ENCODE results near the gene LCE4A.
"Not testable (repeated sequence)": the region's sequence is repeated elsewhere in the genome, so short reads cannot be mapped to it uniquely, and the experiment has no call there.

Gene LCE4A

DNA sequence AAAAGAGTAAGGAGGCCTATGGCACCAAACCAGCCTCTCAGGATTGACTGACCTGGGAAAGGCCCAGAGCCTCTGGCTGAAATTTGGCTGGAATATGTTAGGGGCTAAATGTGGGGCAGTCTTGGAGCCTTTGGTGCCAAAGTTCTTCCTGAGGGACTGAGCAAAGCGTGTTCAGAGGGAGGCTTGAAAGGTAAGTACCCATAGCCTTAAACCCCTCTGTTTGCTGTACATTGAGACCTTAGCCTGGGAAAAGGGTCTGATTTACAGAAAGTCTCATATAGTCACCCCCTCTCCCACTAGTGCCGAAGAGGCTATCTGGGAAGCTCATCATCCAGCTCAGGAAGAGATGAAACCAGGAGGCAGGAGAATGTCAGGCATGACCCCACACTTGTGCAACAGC lies at the start of gene LCE4A:
TSS of gene LCE4A (plus strand) at position 301 of the 400 bp plus-strand sequence. CDS start 916 bp downstream, outside the sequence.
- no peak for DNase-seq (ENCODE audit: low read depth)

- DNase-seq (ENCODE audit: low read depth) = no peak
Measured at GRCh38 chr1:152658649-152659048, 49.3 kb upstream of the LCE4A start.

GRCh38 chr1:152663098-152663497 lies 44.9 kb upstream of the LCE4A start, which contains the start of gene LCE2D:
Gene LCE2D, plus strand, starts transcription at chr1:152663380. Its CDS starts 726 bp downstream, at chr1:152664106.
- no peak for DNase-seq (ENCODE audit: low read depth)

- not testable (repeated sequence) for DNase-seq (ENCODE audit: low read depth)
Measured at GRCh38 chr1:152666171-152666570, 41.8 kb upstream of the LCE4A start.

- DNase-seq (ENCODE audit: low read depth) = no peak
Measured at GRCh38 chr1:152667648-152668047, 40.3 kb upstream of the LCE4A start.

DNA sequence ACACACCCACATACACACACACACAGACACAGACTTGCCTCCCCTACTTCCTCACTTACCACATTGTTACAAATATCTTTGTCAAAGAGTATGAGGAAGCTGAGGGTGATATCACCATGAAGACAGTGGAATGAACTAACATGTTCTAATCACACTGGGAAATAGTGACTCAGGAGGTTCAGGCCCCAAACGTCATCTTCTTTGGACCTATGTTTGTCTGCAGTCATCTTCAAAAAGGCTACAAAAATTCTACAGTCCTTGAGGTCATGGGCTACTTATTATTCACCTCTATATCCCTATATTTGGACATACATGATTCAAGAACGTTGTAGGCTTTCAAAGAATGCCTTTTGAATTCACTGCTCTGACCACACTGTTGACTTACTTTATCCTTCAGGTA lies 34.9 kb upstream of the LCE4A start:
- DNase-seq (ENCODE audit: low read depth) = no peak

DNA sequence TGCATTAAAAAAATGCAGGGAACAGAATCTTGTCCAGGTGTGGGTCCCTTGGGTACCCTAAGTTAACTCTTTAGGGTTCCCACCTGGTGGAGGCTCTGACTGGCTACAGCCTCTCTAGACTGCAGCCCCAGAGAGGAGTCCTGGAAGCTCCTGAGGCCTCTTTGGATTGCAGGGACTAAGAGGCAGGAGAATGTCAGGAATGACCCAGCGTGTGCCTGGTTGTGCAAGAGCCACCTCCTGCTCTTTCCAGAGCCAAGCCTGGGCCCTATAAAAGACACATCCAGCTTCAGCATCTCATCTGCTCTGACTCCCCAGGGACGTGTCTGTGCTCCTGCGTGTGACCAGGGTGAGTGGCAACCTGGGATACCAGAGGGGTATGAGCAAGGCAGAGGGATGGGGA lies 33.0 kb upstream of the LCE4A start, which contains the start of gene LCE2C:
TSS of gene LCE2C (plus strand) at position 297 of the 400 bp plus-strand sequence. CDS start 737 bp downstream, outside the sequence.
- not testable (repeated sequence) for DNase-seq (ENCODE audit: low read depth)

GRCh38 chr1:152679459-152679858 lies 28.5 kb upstream of the LCE4A start:
- DNase-seq (ENCODE audit: low read depth) = no peak

- DNase-seq (ENCODE audit: low read depth) = no peak
Measured at GRCh38 chr1:152681616-152682015, 26.3 kb upstream of the LCE4A start.

DNA sequence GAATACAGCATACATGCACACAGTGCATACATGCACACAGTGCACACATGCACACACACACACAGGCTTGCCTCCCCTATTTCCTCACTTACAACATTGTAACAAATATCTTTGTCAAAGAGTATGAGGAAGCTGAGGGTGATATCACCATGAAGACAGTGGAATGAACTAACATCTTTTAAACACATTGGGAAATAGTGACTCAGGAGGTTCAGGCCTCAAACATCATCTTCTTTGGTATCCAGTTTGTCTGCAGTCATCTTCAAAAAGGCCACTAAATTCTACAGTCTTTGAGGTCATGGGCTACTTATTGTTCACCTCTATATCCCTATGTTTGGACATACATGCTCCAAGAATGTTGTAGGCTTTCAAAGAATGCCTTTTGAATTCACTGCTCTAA lies 24.1 kb upstream of the LCE4A start:
- DNase-seq (ENCODE audit: low read depth) = no peak

DNA sequence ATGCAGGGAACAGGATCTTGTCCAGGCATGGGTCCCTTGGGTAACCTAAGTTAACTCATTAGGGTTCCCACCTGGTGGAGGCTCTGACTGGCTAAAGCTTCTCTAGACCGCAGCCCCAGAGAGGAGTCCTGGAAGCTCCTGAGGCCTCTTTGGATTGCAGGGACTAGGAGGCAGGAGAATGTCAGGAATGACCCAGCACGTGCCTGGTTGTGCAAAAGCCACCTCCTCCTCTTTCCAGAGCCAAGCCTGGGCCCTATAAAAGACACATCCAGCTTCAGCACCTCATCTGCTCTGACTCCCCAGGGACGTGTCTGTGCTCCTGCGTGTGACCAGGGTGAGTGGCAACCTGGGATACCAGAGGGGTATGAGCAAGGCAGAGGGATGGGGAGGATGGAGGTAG lies 22.1 kb upstream of the LCE4A start, which contains the start of gene LCE2B:
TSS of gene LCE2B (plus strand) at position 301 of the 400 bp plus-strand sequence. CDS start 721 bp downstream, outside the sequence.
- not testable (repeated sequence) for DNase-seq (ENCODE audit: low read depth)

GRCh38 chr1:152697701-152698600 lies 10.0 kb upstream of the LCE4A start, which contains the start of gene LCE2A:
Gene LCE2A, plus strand, starts transcription at chr1:152698345. Its CDS starts 557 bp downstream, at chr1:152698902.
- no peak for DNase-seq (ENCODE audit: low read depth)

- DNase-seq (ENCODE audit: low read depth) = no peak
Measured at GRCh38 chr1:152699746-152700145, 8.2 kb upstream of the LCE4A start.

DNA sequence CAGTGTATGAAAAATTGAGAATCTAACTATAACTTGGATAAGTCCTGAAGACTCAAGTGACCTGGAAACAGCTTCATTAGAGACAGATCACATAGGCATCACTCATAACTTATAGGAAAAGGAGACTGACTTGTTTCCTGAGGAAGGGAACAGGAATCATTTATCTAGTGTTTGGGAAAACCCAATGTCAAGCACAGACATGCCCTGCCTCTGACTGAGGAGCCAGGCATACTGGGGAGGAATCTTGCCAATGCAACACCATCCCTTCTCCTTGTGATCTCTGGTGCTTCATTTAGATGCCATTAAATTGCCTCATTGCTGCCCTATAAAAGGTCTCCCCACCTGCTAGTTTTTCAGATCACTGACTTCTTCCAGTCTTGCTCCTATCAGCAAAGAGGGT lies 10.3 kb downstream of the LCE4A start:
- no peak for DNase-seq (ENCODE audit: low read depth)

GRCh38 chr1:152725261-152725660 lies 17.3 kb downstream of the LCE4A start:
- DNase-seq (ENCODE audit: low read depth) = no peak

- DNase-seq (ENCODE audit: low read depth) = no peak
Measured at GRCh38 chr1:152728986-152729385, 21.0 kb downstream of the LCE4A start.

DNA sequence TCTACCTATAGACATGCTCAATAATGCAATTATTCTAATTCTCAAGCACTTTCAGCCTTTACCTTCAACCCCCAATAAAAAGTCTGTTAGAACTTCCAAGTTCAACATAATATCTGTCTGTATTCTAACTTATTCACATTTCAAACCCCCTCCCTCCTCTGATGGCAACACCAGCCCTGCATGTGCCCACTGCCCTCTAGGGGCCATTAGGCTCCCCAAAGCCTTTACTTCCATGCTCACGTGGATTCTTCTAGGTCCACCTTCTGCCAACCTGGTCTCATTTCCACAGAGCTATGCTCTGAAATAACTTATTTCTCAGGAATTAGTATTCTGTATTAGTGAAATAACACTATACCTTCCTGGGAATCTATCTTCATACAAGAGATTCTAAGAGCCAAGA lies 27.7 kb downstream of the LCE4A start:
- DNase-seq (ENCODE audit: low read depth) = no peak

DNA sequence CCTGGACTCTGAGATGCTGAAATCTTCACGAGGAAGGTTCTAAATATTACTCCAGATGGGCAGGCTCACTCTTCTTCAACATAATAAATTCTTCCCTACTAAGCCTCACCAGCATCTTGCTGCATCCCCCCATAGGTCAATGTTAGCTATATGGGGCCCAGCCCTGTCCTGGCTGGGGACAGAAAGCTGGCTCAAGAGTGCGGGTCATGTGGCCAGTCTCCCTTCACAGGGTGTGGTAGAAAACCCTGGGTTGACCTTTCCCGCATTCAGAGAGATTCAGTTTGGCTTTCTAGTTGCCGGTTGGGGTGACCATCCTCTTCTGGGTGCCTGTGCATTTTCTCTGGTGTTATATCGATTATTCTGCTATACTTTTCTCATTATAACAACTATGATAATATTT lies 30.0 kb downstream of the LCE4A start:
- no peak for DNase-seq (ENCODE audit: low read depth)

GRCh38 chr1:152739841-152740240 lies 31.9 kb downstream of the LCE4A start:
- no peak for DNase-seq (ENCODE audit: low read depth)

DNA sequence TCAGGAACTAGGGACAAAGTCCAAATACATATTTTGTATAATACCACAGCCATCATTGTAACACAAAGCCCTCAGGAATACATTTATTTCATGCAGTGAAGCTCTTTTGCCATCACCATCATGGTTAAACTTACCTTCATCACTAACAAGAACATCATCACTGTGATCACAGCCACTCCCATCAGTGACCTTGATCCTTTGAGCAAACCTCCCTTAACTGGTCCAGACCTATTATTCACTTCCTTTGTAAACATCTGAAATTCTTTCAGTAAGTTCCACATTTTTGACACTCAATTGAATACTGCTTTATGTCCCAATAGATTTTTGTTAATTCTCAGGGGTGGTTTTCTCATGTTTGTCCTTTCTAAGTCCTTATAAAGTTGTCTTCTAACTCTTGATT lies 33.7 kb downstream of the LCE4A start:
- DNase-seq (ENCODE audit: low read depth) = no peak

DNA sequence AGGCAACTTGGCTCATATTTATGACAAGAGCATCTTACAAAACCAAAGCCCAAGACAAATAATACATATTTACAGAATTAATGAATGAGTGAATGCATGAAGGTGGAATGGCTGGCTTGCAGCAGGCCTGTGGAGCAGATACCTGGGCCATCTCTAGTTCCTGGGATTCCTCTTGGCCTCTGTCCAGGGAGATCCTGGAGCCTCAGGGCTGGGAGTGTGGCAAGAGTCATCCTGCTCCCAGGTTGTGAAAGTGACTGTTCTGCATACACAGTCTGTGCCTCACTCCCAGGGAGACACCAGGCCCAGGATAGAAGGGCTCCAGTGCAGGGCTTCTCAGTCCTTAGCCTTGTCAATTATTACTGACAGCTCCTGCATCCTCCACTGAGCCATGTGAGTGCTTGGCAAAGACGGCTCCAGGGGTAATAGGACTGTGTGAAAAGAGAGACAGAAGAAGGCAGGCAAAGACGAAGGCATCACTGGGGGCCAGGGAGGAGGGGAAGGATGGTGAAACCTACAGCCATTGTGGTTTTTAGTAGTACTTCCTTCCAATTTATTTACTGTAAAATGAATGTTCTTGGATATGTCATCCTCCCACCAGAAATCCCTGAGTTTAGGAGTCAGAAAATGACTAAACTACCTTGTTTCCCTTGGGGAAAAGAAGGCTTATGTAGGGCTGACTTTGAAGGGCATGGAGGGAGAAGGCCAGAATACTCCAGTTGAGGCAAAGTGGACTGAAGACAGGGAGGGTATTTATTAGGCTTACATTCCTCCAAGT lies 35.6 kb downstream of the LCE4A start:
- DNase-seq (ENCODE audit: low read depth) = no peak

DNA sequence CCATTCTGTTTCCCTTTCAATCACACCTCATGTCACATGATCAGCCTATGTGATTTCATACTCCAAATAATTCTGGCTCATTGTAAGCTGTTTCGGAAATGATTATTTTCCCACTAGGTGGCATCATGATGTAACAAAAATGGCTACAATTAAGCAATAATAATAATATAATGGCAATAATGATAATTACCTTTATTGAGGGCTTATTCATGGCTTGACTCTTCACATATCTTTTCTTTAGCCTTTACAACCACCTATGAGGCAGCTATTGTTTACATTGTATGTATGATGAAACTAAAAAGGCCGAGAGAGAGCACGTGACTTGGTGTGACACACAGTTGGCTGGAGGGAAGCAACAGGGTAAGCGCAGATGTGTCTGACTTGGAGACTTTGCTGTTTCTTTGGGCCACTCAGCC lies 37.3 kb downstream of the LCE4A start:
- no peak for DNase-seq (ENCODE audit: low read depth)
